Caco-2 (cell line): ENCODE measurements around the gene IQGAP2. TPM values are rescaled to one million over a fixed set of nuclear protein-coding genes. Genes with fewer than 3 reads are reported as not detected.

Experiments
- BruUV-seq: library from RNA; stranded (reverse); fragments of 400-500 nt; replicated peaks from 2 replicates; lab custom pipeline; 2021; lab: Mats Ljungman, UMichigan
- CTCF ChIA-PET: fragments of 300-600 bp; sonication (Branson Sonifier 250); formaldehyde crosslinking; loops from one replicate; lab custom pipeline; 2022; ENCODE audit warnings: antibody characterized with exemption; lab: Charles Lee
- POLR2A ChIA-PET: fragments of 300-600 bp; sonication (Branson Sonifier 250); formaldehyde crosslinking; loops from one replicate; lab custom pipeline; 2022; ENCODE audit warnings: antibody characterized with exemption; lab: Charles Lee
- DNase-seq, 2 experiments: peaks; one replicate each; pipeline versions ENCODE4 v3.0.0 to v3.0.0-alpha.2; 2020 to 2022
- H3K27me3 ChIP-seq: replicated peaks from 2 replicates; pipeline ENCODE4 v1.6.0; 2011; ENCODE audit warnings: low read length; ENCODE audit not compliant: control insufficient read depth, insufficient read depth
- H3K36me3 ChIP-seq: 2 replicates; pipeline ENCODE4 v1.5.1; 2011; ENCODE audit warnings: low read length; ENCODE audit not compliant: control insufficient read depth, insufficient read depth
- H3K4me1 ChIP-seq: fragments of 250-450 bp; sonication (Bioruptor Pico); 2 replicates; pipeline ENCODE4 v1.5.1; 2020; ENCODE audit warnings: mild to moderate bottlenecking
- H3K4me3 ChIP-seq: 2 replicates; pipeline ENCODE4 v1.5.1; 2011; ENCODE audit warnings: low read depth, mild to moderate bottlenecking, control low read depth, low read length
- H3K9me3 ChIP-seq: fragments of 250-450 bp; sonication (Bioruptor Pico); 2 replicates; pipeline ENCODE4 v1.5.1; 2020; ENCODE audit warnings: mild to moderate bottlenecking, moderate library complexity
- H3K27ac Mint-ChIP-seq: one replicate; pipeline ENCODE4 v1.8.0; 2022; ENCODE audit warnings: mixed read lengths; ENCODE audit not compliant: unreplicated experiment
- H3K27me3 Mint-ChIP-seq: one replicate; pipeline ENCODE4 v1.8.0; 2022; ENCODE audit warnings: mixed read lengths; ENCODE audit not compliant: insufficient read depth, unreplicated experiment
- H3K36me3 Mint-ChIP-seq: one replicate; pipeline ENCODE4 v1.8.0; 2022; ENCODE audit warnings: mild to moderate bottlenecking, mixed read lengths; ENCODE audit not compliant: insufficient read depth, unreplicated experiment
- H3K4me1 Mint-ChIP-seq: one replicate; pipeline ENCODE4 v1.8.0; 2022; ENCODE audit warnings: low read depth, mixed read lengths; ENCODE audit not compliant: unreplicated experiment
- H3K4me3 Mint-ChIP-seq: one replicate; pipeline ENCODE4 v1.8.0; 2022; ENCODE audit warnings: mild to moderate bottlenecking, moderate library complexity, mixed read lengths; ENCODE audit not compliant: unreplicated experiment
- H3K9me3 Mint-ChIP-seq: one replicate; pipeline ENCODE4 v1.8.0; 2022; ENCODE audit warnings: mixed read lengths; ENCODE audit not compliant: unreplicated experiment
- CTCF ChIP-seq, 2 experiments: fragments of 200-600 bp in 1 of 2; IDR thresholded peaks; 1 replicate in 1 of 2; 2 replicates in 1 of 2; pipeline versions ENCODE4 v1.5.1 to v1.8.0; 2011 to 2022; ENCODE audit warnings: antibody characterized with exemption in 1 of 2, control low read depth in 1 of 2, inconsistent platforms in 1 of 2, low read depth in 1 of 2, low read length in 1 of 2, mild to moderate bottlenecking in 1 of 2, moderate library complexity in 1 of 2; ENCODE audit not compliant: insufficient read depth in 1 of 2, severe bottlenecking in 1 of 2, unreplicated experiment in 1 of 2
- intact Hi-C: fragments of 100-400 bp; cut with micrococcal nuclease; formaldehyde crosslinking; loops from one replicate; pipeline ENCODE4 v1.10.0; 2022; ENCODE audit not compliant: unreplicated experiment
- total RNA-seq: library from RNA; stranded (reverse); gene quantifications from 2 replicates; pipeline ENCODE4 v1.2.3, GENCODE V29; 2022

Gene IQGAP2
- total RNA-seq, 1 experiment from 2014 or later, result 89.4 TPM

DNA sequence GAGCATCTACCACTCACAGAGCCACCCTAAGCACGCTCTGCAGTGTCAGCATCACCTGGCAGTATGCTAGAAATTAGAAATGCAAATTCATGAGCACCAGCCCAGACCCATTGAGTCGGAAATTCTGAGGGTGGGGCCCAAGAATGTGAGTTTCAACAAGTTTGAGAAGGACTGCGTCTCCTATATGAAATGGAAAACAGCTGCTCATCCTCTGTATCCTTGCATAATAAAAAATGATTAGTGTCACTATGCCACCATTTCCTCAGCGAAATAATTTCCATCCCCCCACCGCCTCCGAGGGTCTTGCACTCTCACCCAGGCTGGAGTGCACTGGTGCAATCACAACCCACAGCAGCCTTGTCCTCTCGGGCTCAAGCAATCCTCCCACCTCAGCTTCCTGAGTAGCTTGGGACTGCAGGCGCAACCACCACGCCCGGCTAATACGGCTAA, 1.3 kb upstream of the IQGAP2 start:
- no TSS peak for BruUV-seq
- Histone ChIP-seq H3K9me3 (no peaks in the 10 kb centered on the region), H3K27me3 (no peaks in the 10 kb centered on the region), H3K4me3 (peak overlapping the region; percentile 86), H3K36me3 (no peaks in the 10 kb centered on the region), H3K4me1 (peaks cover 33% of the 10 kb centered on the region)
- Mint-ChIP-seq H3K9me3 (no peaks in the 10 kb centered on the region), H3K36me3 (peaks cover 13% of the 10 kb centered on the region), H3K4me1 (peaks cover 19% of the 10 kb centered on the region), H3K27me3 (no peaks in the 10 kb centered on the region), H3K27ac (peak overlapping the region; percentile 98), H3K4me3 (peak overlapping the region; percentile 79)
- no peak for TF ChIP-seq CTCF (IDR thresholded peaks at IDR 0.05; ENCODE audit: insufficient read depth in 1 of 2, low read depth in 1 of 2, low read length in 1 of 2, severe bottlenecking in 1 of 2, unreplicated experiment in 1 of 2)
- DNase-seq, result no peak
- intact Hi-C loops, result loop anchor here (1.0 to 10.0 kb wide), 8 partner anchors 12 to 243 kb away; no protein-coding TSS in a partner anchor
- CTCF ChIA-PET, result interaction anchor here (0.6 to 2.7 kb wide), 13 partner anchors 13 to 373 kb away, joined by 3 to 19 read pairs (median 4); no protein-coding TSS in a partner anchor
- POLR2A ChIA-PET, result interaction anchor here (0.6 to 0.9 kb wide), 3 partner anchors 143 to 1595 kb away, joined by 5 to 7 read pairs (median 6); no protein-coding TSS in a partner anchor

DNA sequence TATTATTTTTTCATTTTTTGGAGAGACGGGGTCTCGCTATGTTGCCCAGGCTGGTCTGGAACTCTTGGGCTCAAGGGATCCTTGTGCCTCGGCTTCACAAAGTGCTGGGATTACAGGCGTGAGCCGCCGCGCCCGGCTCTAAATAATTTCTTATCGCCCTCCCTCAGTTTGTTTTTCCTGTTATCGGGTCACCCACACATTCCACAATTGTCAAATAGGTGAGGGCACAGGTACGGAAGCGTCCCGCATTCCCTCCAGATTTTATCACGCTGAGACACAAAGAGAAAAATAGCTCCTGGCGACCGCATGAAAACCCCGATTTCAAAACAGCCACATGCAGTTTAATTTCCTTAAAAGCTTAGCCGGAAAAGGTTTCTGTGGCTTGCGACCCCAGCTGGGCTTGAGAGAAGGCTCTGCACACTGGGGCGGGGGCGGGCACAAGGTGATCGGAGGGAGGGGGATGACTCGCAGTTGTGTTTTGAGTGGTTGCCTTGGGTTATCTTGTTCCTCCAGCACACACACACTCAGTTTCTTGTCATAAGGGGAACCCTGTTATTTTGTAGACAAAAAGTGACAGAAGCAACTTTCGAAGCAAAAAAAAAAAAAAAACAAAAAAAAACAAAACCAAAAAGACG, 717 bp upstream of the IQGAP2 start:
- intact Hi-C loops, result loop anchor here (1.0 to 10.0 kb wide), 8 partner anchors 12 to 242 kb away; no protein-coding TSS in a partner anchor
- TSS peak; percentile 40 for BruUV-seq
- Mint-ChIP-seq H3K9me3 (no peaks in the 10 kb centered on the region), H3K27ac (peak overlapping the region; percentile 98), H3K36me3 (peaks cover 13% of the 10 kb centered on the region), H3K27me3 (no peaks in the 10 kb centered on the region), H3K4me1 (peaks cover 19% of the 10 kb centered on the region), H3K4me3 (peak overlapping the region; percentile 79)
- no peaks in the 10 kb centered on the region for H3K27me3 ChIP-seq
- TF ChIP-seq CTCF (IDR thresholded peaks at IDR 0.05; ENCODE audit: insufficient read depth in 1 of 2, low read depth in 1 of 2, low read length in 1 of 2, severe bottlenecking in 1 of 2, unreplicated experiment in 1 of 2), result peak in 1 of 2 experiments; percentile 26
- H3K9me3 ChIP-seq, result no peaks in the 10 kb centered on the region
- peaks cover 39% of the 10 kb centered on the region for H3K4me1 ChIP-seq
- CTCF ChIA-PET, result interaction anchor here (0.6 to 2.7 kb wide), 15 partner anchors 13 to 372 kb away, joined by 3 to 19 read pairs (median 4); no protein-coding TSS in a partner anchor
- POLR2A ChIA-PET, result interaction anchor here (0.6 to 0.9 kb wide), 4 partner anchors 142 to 1596 kb away, joined by 5 to 11 read pairs (median 6); no protein-coding TSS in a partner anchor
- no peaks in the 10 kb centered on the region for H3K36me3 ChIP-seq
- DNase-seq, result peak; percentile 77 to 85
- H3K4me3 ChIP-seq, result peak overlapping the region; percentile 86

GRCh38 chr5:76403766-76404222, 709 bp downstream of the IQGAP2 start:
- POLR2A ChIA-PET, result no interaction called here

More at GRCh38 chr5:76403766-76404222, 709 bp downstream of the IQGAP2 start:
- Histone ChIP-seq H3K27me3 (no peaks in the 10 kb centered on the region), H3K9me3 (no peaks in the 10 kb centered on the region), H3K4me3 (peak overlapping the region; percentile 86), H3K36me3 (no peaks in the 10 kb centered on the region), H3K4me1 (peaks cover 43% of the 10 kb centered on the region)
- intact Hi-C loops, result loop anchor here (1.0 to 10.0 kb wide), 7 partner anchors 19 to 241 kb away; no protein-coding TSS in a partner anchor
- peak; percentile 86 to 87 for DNase-seq
- Mint-ChIP-seq H3K27ac (peak overlapping the region; percentile 98), H3K9me3 (no peaks in the 10 kb centered on the region), H3K27me3 (no peaks in the 10 kb centered on the region), H3K36me3 (peaks cover 13% of the 10 kb centered on the region), H3K4me1 (peaks cover 19% of the 10 kb centered on the region), H3K4me3 (peak overlapping the region; percentile 79)
- CTCF ChIA-PET, result interaction anchor here (0.7 to 2.7 kb wide), 13 partner anchors 28 to 371 kb away, joined by 3 to 19 read pairs (median 4); no protein-coding TSS in a partner anchor
- TF ChIP-seq CTCF (IDR thresholded peaks at IDR 0.05; ENCODE audit: insufficient read depth in 1 of 2, low read depth in 1 of 2, low read length in 1 of 2, severe bottlenecking in 1 of 2, unreplicated experiment in 1 of 2), result peak in 1 of 2 experiments; percentile 79
- no TSS peak for BruUV-seq
